Activated CD4-positive, alpha-beta memory T cell treated with anti-CD3 and anti-CD28 coated beads for 36 hours (primary cell): Measurements from ENCODE around the gene DNAJC1. TPM values are rescaled to one million over a fixed set of nuclear protein-coding genes. Genes with fewer than 3 reads are reported as not detected.

Source experiments
- CTCF ChIA-PET: fragments of 350-600 bp; sonication (Branson Sonifier 250); formaldehyde crosslinking; loops from one replicate; lab custom pipeline; 2021; ENCODE audit warnings: antibody characterized with exemption, inconsistent platforms; lab: Charles Lee
- POLR2A ChIA-PET: fragments of 350-600 bp; sonication (Branson Sonifier 250); formaldehyde crosslinking; loops from one replicate; lab custom pipeline; 2021; ENCODE audit warnings: antibody characterized with exemption; lab: Charles Lee
- DNase-seq: peaks from one replicate; pipeline ENCODE4 v3.0.0-alpha.2; 2020
- H3K27ac Mint-ChIP-seq: one replicate; pipeline ENCODE4 v1.8.0; 2021; ENCODE audit warnings: mixed read lengths
- H3K27me3 Mint-ChIP-seq: one replicate; pipeline ENCODE4 v1.8.0; 2021; ENCODE audit warnings: mixed read lengths
- H3K36me3 Mint-ChIP-seq: one replicate; pipeline ENCODE4 v1.8.0; 2021; ENCODE audit warnings: mixed read lengths
- H3K4me1 Mint-ChIP-seq: one replicate; pipeline ENCODE4 v1.8.0; 2021; ENCODE audit warnings: low read depth, mixed read lengths
- H3K4me3 Mint-ChIP-seq: one replicate; pipeline ENCODE4 v1.8.0; 2021; ENCODE audit warnings: mild to moderate bottlenecking, mixed read lengths
- H3K9me3 Mint-ChIP-seq: one replicate; pipeline ENCODE4 v1.8.0; 2021; ENCODE audit warnings: mixed read lengths
- intact Hi-C: fragments of 100-400 bp; cut with micrococcal nuclease; formaldehyde crosslinking; loops from one replicate; pipeline ENCODE4 v1.15.1; 2023
- total RNA-seq, 2 experiments: library from RNA; stranded (reverse); gene quantifications; one replicate each; pipeline ENCODE4 v1.2.3, GENCODE V29; 2021

Gene DNAJC1
- total RNA-seq, 2 experiments from 2014 or later, result 24.0 to 24.8 TPM

DNA sequence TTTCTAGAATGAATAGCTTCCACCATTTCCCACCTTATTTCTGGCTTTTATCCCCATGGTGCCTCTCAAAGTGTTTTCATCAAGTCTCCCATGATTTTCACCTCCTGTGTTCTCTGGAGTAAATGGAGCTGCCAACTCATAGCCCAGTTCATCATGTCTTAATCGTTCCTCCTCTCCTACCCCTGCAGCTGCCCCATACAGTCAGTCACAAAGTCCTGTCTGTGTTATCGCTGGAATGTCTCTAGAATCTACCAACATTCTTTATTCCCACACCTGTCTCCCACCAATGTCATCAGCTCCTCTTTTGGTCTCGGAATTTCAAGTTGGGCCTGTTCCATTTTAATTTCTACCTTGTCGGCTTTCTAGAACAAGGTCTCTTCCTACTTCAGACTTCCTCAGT lies 290.6 kb downstream of the DNAJC1 start:
- H3K27me3 Mint-ChIP-seq, result no peaks in the 10 kb centered on the region
- H3K27ac Mint-ChIP-seq, result no peak overlapping the region
- no peak for DNase-seq
- H3K4me1 Mint-ChIP-seq, result peaks cover 10% of the 10 kb centered on the region
- H3K36me3 Mint-ChIP-seq, result peaks cover 25% of the 10 kb centered on the region
- intact Hi-C loops, result no loop called here
- ChIA-PET POLR2A (no interaction called here), CTCF (no interaction called here)
- H3K9me3 Mint-ChIP-seq, result no peaks in the 10 kb centered on the region
- no peak overlapping the region for H3K4me3 Mint-ChIP-seq

DNA sequence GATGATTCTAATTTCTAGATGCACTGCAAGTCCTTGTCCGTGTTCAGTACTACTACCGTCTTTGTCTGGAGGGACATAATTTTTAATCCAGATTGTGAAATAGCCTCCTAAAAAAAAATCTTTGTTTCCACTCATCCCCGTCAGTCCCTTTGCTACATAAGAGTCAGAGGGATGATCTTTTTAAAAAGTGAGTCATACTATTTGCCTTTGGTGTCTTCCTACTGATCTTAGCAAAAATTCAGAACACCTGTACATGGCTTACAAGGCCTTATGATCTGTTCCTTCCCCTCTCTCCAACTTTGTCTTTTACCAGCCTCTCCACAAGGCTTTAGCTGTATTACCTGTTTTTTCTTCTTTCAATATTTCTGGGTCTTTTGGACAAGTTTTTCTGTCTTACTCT lies 296.0 kb downstream of the DNAJC1 start:
- intact Hi-C loops, result no loop called here

More for the DNA sequence above, 296.0 kb downstream of the DNAJC1 start:
- Mint-ChIP-seq H3K4me3 (no peak overlapping the region), H3K4me1 (peaks cover 33% of the 10 kb centered on the region), H3K27ac (no peak overlapping the region), H3K27me3 (no peaks in the 10 kb centered on the region), H3K9me3 (no peaks in the 10 kb centered on the region), H3K36me3 (peaks cover 16% of the 10 kb centered on the region)
- POLR2A ChIA-PET, result no interaction called here
- CTCF ChIA-PET, result interaction anchor here (1.7 kb wide), 1 partner anchor 210 kb away, joined by 8 read pairs; no protein-coding TSS in a partner anchor
- no peak for DNase-seq

Other genes starting within 250 kb of the DNAJC1 start
- gene EBLN1, start 214.3 kb upstream of the DNAJC1 start, total RNA-seq, result not detected